ENCODE data around the gene GAMT.

Gene GAMT

DNA sequence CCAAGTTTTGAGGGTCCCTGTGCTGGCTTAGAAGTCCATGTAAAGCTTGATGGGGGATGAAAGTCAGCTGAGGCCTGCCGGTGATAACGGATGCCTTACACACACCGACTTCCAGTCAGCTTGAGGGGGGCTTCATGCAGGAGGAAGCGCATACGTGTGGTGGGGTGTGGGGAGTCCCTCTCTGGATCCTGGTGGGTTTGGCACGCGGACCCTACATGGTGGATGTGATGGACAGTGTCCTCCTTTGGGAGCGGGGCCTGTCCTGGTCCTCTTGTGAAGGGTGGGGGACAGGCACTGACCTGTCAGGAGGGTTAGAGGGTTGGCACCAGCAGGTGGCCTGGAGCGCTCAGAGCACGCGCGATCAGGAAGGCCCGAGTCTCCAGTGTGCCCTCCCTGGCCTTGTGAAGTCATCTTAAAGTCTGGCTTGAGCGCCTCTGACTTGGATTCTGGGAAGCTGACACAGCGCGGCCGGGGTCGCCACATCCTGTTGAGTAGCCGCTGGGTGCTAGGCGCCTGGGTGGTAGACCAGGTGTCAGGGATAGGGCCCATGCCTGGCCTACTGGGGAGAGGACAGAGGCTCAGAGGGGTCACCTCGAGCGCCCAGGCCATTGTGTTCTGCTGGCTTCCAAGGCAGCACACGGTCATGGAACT, 8.9 kb upstream of the GAMT start:
- peak overlapping the region; percentile 98 for H3K27ac ChIP-seq
- TF ChIP-seq, protein P1, sequence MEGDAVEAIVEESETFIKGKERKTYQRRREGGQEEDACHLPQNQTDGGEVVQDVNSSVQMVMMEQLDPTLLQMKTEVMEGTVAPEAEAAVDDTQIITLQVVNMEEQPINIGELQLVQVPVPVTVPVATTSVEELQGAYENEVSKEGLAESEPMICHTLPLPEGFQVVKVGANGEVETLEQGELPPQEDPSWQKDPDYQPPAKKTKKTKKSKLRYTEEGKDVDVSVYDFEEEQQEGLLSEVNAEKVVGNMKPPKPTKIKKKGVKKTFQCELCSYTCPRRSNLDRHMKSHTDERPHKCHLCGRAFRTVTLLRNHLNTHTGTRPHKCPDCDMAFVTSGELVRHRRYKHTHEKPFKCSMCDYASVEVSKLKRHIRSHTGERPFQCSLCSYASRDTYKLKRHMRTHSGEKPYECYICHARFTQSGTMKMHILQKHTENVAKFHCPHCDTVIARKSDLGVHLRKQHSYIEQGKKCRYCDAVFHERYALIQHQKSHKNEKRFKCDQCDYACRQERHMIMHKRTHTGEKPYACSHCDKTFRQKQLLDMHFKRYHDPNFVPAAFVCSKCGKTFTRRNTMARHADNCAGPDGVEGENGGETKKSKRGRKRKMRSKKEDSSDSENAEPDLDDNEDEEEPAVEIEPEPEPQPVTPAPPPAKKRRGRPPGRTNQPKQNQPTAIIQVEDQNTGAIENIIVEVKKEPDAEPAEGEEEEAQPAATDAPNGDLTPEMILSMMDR (IDR thresholded peaks at IDR 0.05), result no peak
- no peak for TF ChIP-seq ZFX (IDR thresholded peaks at IDR 0.05; ENCODE audit: borderline replicate concordance)

DNA sequence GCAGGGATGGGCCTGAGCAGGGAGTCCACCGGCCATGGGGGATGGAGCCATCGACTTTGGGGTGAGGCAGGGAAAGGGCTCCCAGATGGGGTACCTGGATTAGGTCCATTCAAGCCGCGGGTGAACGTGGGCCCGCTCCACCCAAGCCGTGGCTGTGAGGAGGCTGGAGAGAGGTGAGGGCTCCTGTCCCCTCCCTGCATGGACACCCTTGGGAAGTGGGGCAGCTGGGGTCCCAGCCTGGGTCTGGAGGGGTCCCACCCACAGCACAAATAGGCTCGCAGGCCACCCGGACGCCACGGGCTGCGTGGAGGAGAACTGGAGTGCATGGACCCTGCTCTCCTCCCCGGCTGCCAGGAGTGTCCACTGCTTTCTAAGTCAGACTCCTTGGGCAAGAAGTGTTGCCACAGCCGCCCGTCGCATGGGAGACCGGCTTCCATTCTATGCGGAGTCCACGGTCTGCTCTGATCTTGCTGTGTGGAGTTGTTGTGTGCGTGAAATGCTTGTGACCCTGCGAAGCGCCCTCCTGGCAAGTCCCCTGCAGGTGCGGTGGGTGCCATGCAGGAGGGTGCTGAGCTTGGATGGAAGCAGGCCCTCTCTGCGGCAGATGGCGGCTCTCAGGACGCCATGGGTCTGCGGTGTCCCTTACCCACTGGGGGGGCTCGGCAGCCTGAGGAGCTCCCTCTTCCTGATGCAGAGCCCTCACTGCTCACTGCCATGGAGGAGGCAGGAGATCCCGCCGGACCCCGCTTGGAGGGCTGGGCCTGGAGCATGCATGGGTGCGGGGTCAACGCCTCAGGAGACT, 8.1 kb upstream of the GAMT start:
- H3K27ac ChIP-seq, result peak overlapping the region; percentile 98

DNA sequence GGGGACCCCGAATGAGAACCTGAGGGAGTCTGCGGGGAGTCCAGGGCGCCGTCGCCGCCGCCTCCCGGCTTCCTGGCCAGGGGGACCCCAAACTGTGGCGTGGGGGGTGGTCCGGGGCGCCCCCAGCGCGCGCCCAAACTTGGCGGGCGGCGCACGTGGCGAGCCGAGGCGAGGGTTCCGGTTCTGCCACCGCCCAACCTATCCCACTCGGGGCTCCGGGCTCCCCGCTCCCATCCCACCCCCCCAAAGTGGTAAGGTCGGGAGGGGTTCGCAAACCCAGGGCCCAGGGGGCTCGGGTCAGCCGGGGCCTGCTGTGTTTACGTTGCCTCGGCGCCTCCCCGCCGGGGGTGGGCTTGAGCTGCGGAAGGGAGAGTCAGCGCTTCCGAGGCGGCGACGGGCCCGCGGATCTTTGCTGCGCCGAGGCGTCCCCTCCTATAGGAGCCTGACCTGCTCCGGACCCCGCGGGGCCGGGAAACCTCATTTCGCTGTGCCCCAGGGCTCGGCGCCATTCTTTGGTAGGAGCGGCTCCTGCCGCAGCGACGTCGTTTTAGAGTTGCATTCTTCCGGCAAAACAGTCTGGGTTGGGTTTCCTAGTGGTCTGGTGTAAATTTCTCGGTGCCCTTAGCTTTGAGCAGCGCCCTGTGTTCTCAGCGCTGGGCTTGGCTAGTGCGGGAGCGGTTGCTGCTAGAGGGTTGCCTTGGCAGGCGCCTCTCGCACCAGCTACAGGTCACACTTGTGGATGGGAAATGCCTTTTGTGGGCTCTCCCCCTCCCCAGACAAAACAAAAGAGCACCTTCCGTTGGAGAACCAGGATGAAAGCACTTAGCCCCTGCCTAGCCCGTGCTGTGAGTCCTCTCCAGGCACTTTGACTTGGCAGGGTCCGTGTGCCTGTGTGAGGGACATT, 7.2 kb upstream of the GAMT start:
- TF ChIP-seq, protein P1 (IDR thresholded peaks at IDR 0.05), result no peak
- no peak for TF ChIP-seq ZFX (IDR thresholded peaks at IDR 0.05; ENCODE audit: borderline replicate concordance)
- peak overlapping the region; percentile 98 for H3K27ac ChIP-seq

More for the DNA sequence above, 8.1 kb upstream of the GAMT start:
- TF ChIP-seq, protein P1 (IDR thresholded peaks at IDR 0.05), result no peak
- no peak for TF ChIP-seq ZFX (IDR thresholded peaks at IDR 0.05; ENCODE audit: borderline replicate concordance)

DNA sequence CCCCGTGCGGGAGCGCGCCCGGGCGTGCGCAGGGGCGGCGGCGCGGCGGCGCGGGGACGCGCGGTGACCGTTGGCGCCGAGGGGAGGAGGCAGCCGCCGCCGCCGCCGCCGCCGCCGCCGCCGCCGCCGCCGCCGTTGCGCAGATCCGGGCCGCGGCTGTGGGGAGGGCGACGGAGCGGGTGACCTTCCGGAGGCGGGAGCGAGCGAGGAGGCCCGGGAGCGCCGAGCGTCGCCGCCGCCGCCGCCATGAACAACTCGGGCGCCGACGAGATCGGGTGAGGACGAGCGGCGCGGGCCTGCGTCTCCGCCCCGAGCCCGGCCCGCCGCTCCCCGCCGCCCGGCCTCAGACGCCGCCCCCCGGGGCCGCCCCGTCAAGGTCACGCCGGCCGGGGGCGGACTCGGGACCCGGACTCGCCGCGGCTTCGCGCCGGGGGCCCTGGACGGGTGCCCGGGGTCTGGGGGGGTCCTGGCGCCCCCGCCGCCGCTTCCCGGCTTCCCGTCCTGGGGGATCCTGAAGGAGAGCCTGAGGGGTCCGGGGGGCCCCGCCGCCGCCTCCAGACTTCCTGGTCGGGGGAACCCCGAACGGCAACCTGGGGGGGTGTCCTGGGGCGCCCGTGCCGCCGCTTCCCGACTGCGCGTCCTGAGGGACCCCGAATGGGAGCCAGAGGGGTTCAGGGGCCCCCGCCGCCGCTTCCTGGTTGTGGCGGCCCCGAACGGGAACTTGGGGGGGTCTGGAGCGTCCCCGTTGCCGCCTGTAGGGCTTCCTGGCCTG, 6.4 kb upstream of the GAMT start, which contains the start of gene DAZAP1:
Gene DAZAP1 (plus strand): TSS at position 59 of the 772 bp plus-strand sequence. CDS start 188 bp downstream, at position 247.
- TF ChIP-seq, protein P1 (IDR thresholded peaks at IDR 0.05), result no peak
- no peak for TF ChIP-seq ZFX (IDR thresholded peaks at IDR 0.05; ENCODE audit: borderline replicate concordance)
- peak within 1 kb of the TSS; percentile 98 for H3K27ac ChIP-seq

DNA sequence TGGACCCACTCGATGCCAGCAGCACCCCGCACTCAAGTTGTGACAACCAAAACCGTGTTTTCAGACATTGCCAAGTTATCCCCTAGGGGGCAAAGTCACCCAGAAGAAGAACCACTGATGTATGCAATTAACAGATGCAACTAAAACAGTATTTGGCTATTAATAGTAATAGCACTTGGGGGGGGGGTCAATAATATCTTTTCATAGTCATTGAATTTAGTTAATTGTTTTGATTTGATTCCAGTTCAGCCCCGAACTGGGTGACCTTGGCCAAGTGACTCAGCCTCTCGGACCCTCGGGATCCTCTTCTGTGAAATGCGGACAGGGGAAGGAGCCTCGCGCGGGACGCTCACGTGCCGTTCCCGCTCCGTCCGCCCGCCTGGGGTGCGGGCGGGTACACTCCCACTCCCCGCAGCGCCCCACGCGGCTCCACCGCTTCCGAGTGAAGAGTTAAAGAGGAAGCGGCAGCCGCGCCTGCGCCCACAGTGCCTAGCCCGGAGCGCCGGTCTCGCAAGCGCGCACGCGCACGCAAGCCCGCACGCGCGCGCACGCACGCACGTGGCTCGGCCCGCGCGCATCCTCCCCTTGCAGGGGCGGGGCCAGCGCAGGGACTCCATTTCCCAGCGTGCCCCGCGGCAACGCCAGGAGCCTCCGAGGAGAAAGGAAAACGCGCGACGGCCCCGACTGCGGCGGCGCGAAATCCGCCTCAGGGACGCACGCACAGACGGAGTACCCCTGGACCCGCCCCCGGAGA, 5.6 kb upstream of the GAMT start:
- H3K27ac ChIP-seq, result peak overlapping the region; percentile 98
- TF ChIP-seq ZFX (IDR thresholded peaks at IDR 0.05; ENCODE audit: borderline replicate concordance), result no peak
- TF ChIP-seq, protein P1 (IDR thresholded peaks at IDR 0.05), result peak; percentile 62

Data from 22Rv1 (cell line).